GM06990 (cell line): Measurements from ENCODE around the gene RAB3B.

Experiments
- DNase-seq: peaks from one replicate; pipeline ENCODE4 v3.0.0-alpha.2; 2011; ENCODE audit not compliant: insufficient read length; ENCODE audit errors: extremely low read depth
- H3K27me3 ChIP-seq: replicated peaks from 2 replicates; pipeline ENCODE4 v1.6.0; 2011; ENCODE audit warnings: low read length; ENCODE audit not compliant: control insufficient read depth, insufficient read depth
- H3K36me3 ChIP-seq: 2 replicates; pipeline ENCODE4 v1.5.1; 2011; ENCODE audit warnings: low read length; ENCODE audit not compliant: control insufficient read depth, insufficient read depth
- H3K4me3 ChIP-seq: replicated peaks from 2 replicates; pipeline ENCODE4 v1.5.1; 2011; ENCODE audit warnings: low read depth, mild to moderate bottlenecking, control low read depth, low read length
- CTCF ChIP-seq: IDR thresholded peaks from 2 replicates; pipeline ENCODE4 v1.5.1; 2011; ENCODE audit warnings: low read length, control low read depth, mild to moderate bottlenecking, inconsistent platforms; ENCODE audit not compliant: insufficient read depth, poor library complexity, severe bottlenecking

The RAB3B gene

GRCh38 chr1:51961954-51962353, 28.5 kb downstream of the RAB3B start:
- Histone ChIP-seq H3K36me3 (no peaks in the 10 kb centered on the region), H3K27me3 (no peaks in the 10 kb centered on the region), H3K4me3 (no peak overlapping the region)
- TF ChIP-seq CTCF = no peak
- no peak for DNase-seq

- DNase-seq = no peak
- TF ChIP-seq CTCF = no peak
- no peak overlapping the region for H3K4me3 ChIP-seq
- H3K27me3 ChIP-seq = no peaks in the 10 kb centered on the region
- H3K36me3 ChIP-seq = no peaks in the 10 kb centered on the region
Observed at GRCh38 chr1:51961231-51961630, 29.3 kb downstream of the RAB3B start.

GRCh38 chr1:51960262-51960661, 30.2 kb downstream of the RAB3B start:
- no peaks in the 10 kb centered on the region for H3K27me3 ChIP-seq
- no peak for DNase-seq
- H3K4me3 ChIP-seq = no peak overlapping the region
- TF ChIP-seq CTCF = no peak
- no peaks in the 10 kb centered on the region for H3K36me3 ChIP-seq

GRCh38 chr1:51958824-51959223, 31.7 kb downstream of the RAB3B start:
- no peak for TF ChIP-seq CTCF
- H3K27me3 ChIP-seq = no peaks in the 10 kb centered on the region
- H3K36me3 ChIP-seq = no peaks in the 10 kb centered on the region
- no peak overlapping the region for H3K4me3 ChIP-seq
- no peak for DNase-seq

- TF ChIP-seq CTCF = no peak
- Histone ChIP-seq H3K36me3 (no peaks in the 10 kb centered on the region), H3K4me3 (no peak overlapping the region), H3K27me3 (no peaks in the 10 kb centered on the region)
- no peak for DNase-seq
Observed at GRCh38 chr1:51957618-51958017, 32.9 kb downstream of the RAB3B start.
